ENCODE data around the gene COX17.

- TF ChIP-seq, protein P1, sequence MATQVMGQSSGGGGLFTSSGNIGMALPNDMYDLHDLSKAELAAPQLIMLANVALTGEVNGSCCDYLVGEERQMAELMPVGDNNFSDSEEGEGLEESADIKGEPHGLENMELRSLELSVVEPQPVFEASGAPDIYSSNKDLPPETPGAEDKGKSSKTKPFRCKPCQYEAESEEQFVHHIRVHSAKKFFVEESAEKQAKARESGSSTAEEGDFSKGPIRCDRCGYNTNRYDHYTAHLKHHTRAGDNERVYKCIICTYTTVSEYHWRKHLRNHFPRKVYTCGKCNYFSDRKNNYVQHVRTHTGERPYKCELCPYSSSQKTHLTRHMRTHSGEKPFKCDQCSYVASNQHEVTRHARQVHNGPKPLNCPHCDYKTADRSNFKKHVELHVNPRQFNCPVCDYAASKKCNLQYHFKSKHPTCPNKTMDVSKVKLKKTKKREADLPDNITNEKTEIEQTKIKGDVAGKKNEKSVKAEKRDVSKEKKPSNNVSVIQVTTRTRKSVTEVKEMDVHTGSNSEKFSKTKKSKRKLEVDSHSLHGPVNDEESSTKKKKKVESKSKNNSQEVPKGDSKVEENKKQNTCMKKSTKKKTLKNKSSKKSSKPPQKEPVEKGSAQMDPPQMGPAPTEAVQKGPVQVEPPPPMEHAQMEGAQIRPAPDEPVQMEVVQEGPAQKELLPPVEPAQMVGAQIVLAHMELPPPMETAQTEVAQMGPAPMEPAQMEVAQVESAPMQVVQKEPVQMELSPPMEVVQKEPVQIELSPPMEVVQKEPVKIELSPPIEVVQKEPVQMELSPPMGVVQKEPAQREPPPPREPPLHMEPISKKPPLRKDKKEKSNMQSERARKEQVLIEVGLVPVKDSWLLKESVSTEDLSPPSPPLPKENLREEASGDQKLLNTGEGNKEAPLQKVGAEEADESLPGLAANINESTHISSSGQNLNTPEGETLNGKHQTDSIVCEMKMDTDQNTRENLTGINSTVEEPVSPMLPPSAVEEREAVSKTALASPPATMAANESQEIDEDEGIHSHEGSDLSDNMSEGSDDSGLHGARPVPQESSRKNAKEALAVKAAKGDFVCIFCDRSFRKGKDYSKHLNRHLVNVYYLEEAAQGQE (IDR thresholded peaks at IDR 0.05; ENCODE audit: low read depth) = no peak
- TF ChIP-seq EZH2 (IDR thresholded peaks at IDR 0.05) = no peak
- TF ChIP-seq TCF7L2 (IDR thresholded peaks at IDR 0.05; ENCODE audit: borderline replicate concordance, extremely low read depth, insufficient read depth, insufficient read length) = no peak
- TF ChIP-seq, protein P2, sequence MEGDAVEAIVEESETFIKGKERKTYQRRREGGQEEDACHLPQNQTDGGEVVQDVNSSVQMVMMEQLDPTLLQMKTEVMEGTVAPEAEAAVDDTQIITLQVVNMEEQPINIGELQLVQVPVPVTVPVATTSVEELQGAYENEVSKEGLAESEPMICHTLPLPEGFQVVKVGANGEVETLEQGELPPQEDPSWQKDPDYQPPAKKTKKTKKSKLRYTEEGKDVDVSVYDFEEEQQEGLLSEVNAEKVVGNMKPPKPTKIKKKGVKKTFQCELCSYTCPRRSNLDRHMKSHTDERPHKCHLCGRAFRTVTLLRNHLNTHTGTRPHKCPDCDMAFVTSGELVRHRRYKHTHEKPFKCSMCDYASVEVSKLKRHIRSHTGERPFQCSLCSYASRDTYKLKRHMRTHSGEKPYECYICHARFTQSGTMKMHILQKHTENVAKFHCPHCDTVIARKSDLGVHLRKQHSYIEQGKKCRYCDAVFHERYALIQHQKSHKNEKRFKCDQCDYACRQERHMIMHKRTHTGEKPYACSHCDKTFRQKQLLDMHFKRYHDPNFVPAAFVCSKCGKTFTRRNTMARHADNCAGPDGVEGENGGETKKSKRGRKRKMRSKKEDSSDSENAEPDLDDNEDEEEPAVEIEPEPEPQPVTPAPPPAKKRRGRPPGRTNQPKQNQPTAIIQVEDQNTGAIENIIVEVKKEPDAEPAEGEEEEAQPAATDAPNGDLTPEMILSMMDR (IDR thresholded peaks at IDR 0.05 in 2 of 3, conservative IDR thresholded peaks at IDR 0.05 in 1 of 3; ENCODE audit: borderline replicate concordance in 1 of 3, insufficient read depth in 1 of 3, low read depth in 2 of 3, low read length in 2 of 3) = no peak
- no peak for TF ChIP-seq POLR2AphosphoS5 (IDR thresholded peaks at IDR 0.05; ENCODE audit: low read depth, low read length)
- no peak for TF ChIP-seq ELF1 (IDR thresholded peaks at IDR 0.05; ENCODE audit: borderline replicate concordance, low read depth)
Measured at GRCh38 chr3:119625451-119626153, 51.6 kb downstream of the COX17 start.
